ENCODE results near the gene DDX19B.
"Not testable (repeated sequence)": the region's sequence is repeated elsewhere in the genome, so short reads cannot be mapped to it uniquely, and the experiment has no call there.

DDX19B gene

GRCh38 chr16:70287304-70287971, 11.5 kb upstream of the DDX19B start:
- not testable (repeated sequence) for DNase-seq (ENCODE audit: low spot score)

GRCh38 chr16:70289229-70290094, 9.5 kb upstream of the DDX19B start, which contains the start of gene AARS1:
Gene AARS1 (minus strand): TSS chr16:70289506. CDS start chr16:70282763, 6,743 bp downstream.
- peak; percentile 97 for DNase-seq (ENCODE audit: low spot score)

- no peak for DNase-seq (ENCODE audit: low spot score)
Observed at GRCh38 chr16:70290949-70291519, 8.0 kb upstream of the DDX19B start.

- not testable (repeated sequence) for DNase-seq (ENCODE audit: low spot score)
Observed at GRCh38 chr16:70292148-70292547, 6.8 kb upstream of the DDX19B start.

- no peak for DNase-seq (ENCODE audit: low spot score)
Observed at GRCh38 chr16:70294385-70295025, 4.5 kb upstream of the DDX19B start.

- DNase-seq (ENCODE audit: low spot score), result no peak
Observed at GRCh38 chr16:70295634-70296033, 3.4 kb upstream of the DDX19B start.

- DNase-seq (ENCODE audit: low spot score), result no peak
Observed at GRCh38 chr16:70301121-70301520, 2.1 kb downstream of the DDX19B start.

GRCh38 chr16:70302745-70303144, 3.8 kb downstream of the DDX19B start:
- DNase-seq (ENCODE audit: low spot score), result no peak

- DNase-seq (ENCODE audit: low spot score), result no peak
Observed at GRCh38 chr16:70304892-70305448, 6.0 kb downstream of the DDX19B start.

- DNase-seq (ENCODE audit: low spot score), result no peak
Observed at GRCh38 chr16:70306880-70307279, 7.9 kb downstream of the DDX19B start.

GRCh38 chr16:70307726-70308125, 8.7 kb downstream of the DDX19B start:
- DNase-seq (ENCODE audit: low spot score), result not testable (repeated sequence)

- no peak for DNase-seq (ENCODE audit: low spot score)
Observed at GRCh38 chr16:70320121-70320520, 21.1 kb downstream of the DDX19B start.

GRCh38 chr16:70324998-70325747, 26.2 kb downstream of the DDX19B start:
- no peak for DNase-seq (ENCODE audit: low spot score)

GRCh38 chr16:70331091-70331490, 32.1 kb downstream of the DDX19B start:
- DNase-seq (ENCODE audit: low spot score), result no peak

- no peak for DNase-seq (ENCODE audit: low spot score)
Observed at GRCh38 chr16:70331588-70332358, 32.8 kb downstream of the DDX19B start.

- not testable (repeated sequence) for DNase-seq (ENCODE audit: low spot score)
Observed at GRCh38 chr16:70332728-70333127, 33.7 kb downstream of the DDX19B start.

- no peak for DNase-seq (ENCODE audit: low spot score)
Observed at GRCh38 chr16:70337814-70338213, 38.8 kb downstream of the DDX19B start.

- no peak for DNase-seq (ENCODE audit: low spot score)
Observed at GRCh38 chr16:70341600-70341999, 42.6 kb downstream of the DDX19B start.

- DNase-seq (ENCODE audit: low spot score), result no peak
Observed at GRCh38 chr16:70342016-70342415, 43.0 kb downstream of the DDX19B start.

GRCh38 chr16:70345840-70346239, 46.9 kb downstream of the DDX19B start:
- DNase-seq (ENCODE audit: low spot score), result no peak

GRCh38 chr16:70348991-70349390, 50.0 kb downstream of the DDX19B start:
- DNase-seq (ENCODE audit: low spot score), result no peak

Data from iPS-NIHi11 (cell line).